Lower leg skin (tissue), 3 donors: ENCODE measurements around the gene SLC30A3.

ENCODE experiments used
- POLR2A ChIP-seq, 2 donors: fragments of 450-650 bp; IDR thresholded peaks; one replicate each; pipeline ENCODE4 v1.6.1; 2016 to 2017; ENCODE audit warnings: antibody characterized with exemption in 2 of 2, mild to moderate bottlenecking in 1 of 2, moderate library complexity in 1 of 2
- TF ChIP-seq, protein P1 (sequence below), 3 donors: fragments of 450-650 bp; IDR thresholded peaks; one replicate each; pipeline ENCODE4 v1.5.1; 2016; ENCODE audit warnings: antibody characterized with exemption in 3 of 3, mild to moderate bottlenecking in 3 of 3, moderate library complexity in 2 of 3

DNA sequence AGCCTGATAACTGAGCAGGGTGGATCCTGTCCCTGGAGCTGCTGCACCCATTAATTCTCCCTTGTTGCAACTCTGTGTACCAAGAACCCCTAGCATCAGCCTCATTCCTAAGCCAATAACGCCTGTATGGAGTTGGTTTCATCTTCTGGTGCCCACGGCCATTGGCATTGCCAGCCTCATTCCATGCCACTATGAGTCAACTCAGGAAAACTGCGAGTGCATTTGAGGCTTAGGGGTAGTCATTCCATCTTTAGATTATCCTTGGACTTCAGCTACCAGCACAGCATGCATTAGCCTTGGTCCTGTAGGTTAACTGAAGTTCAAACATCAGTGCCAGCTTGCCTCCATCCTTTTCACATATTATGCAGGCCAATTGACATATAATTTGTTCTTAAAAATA lies 18.0 kb upstream of the SLC30A3 start:
- TF ChIP-seq, protein P1, sequence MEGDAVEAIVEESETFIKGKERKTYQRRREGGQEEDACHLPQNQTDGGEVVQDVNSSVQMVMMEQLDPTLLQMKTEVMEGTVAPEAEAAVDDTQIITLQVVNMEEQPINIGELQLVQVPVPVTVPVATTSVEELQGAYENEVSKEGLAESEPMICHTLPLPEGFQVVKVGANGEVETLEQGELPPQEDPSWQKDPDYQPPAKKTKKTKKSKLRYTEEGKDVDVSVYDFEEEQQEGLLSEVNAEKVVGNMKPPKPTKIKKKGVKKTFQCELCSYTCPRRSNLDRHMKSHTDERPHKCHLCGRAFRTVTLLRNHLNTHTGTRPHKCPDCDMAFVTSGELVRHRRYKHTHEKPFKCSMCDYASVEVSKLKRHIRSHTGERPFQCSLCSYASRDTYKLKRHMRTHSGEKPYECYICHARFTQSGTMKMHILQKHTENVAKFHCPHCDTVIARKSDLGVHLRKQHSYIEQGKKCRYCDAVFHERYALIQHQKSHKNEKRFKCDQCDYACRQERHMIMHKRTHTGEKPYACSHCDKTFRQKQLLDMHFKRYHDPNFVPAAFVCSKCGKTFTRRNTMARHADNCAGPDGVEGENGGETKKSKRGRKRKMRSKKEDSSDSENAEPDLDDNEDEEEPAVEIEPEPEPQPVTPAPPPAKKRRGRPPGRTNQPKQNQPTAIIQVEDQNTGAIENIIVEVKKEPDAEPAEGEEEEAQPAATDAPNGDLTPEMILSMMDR (IDR thresholded peaks at IDR 0.05), result no peak
- no peak for TF ChIP-seq POLR2A (IDR thresholded peaks at IDR 0.05)
